Endothelial cell (in vitro differentiated cells): ENCODE results near the gene TSPEAR. TPM values are rescaled to one million over a fixed set of nuclear protein-coding genes. Genes with fewer than 3 reads are reported as not detected.

Experiments
- DNase-seq: peaks from one replicate; pipeline ENCODE4 v3.0.0; 2021; ENCODE audit warnings: low spot score
- H3K27ac Mint-ChIP-seq: one replicate; pipeline ENCODE4 v1.8.0; 2021; ENCODE audit warnings: mixed read lengths, inconsistent platforms; ENCODE audit not compliant: unreplicated experiment
- H3K27me3 Mint-ChIP-seq: one replicate; pipeline ENCODE4 v1.8.0; 2021; ENCODE audit warnings: mild to moderate bottlenecking, moderate library complexity, mixed read lengths, inconsistent platforms; ENCODE audit not compliant: unreplicated experiment
- H3K36me3 Mint-ChIP-seq: one replicate; pipeline ENCODE4 v1.8.0; 2021; ENCODE audit warnings: mild to moderate bottlenecking, low read depth, mixed read lengths, inconsistent platforms; ENCODE audit not compliant: unreplicated experiment
- H3K4me1 Mint-ChIP-seq: one replicate; pipeline ENCODE4 v1.8.0; 2021; ENCODE audit warnings: mild to moderate bottlenecking, mixed read lengths, inconsistent platforms; ENCODE audit not compliant: unreplicated experiment
- H3K4me3 Mint-ChIP-seq: one replicate; pipeline ENCODE4 v1.8.0; 2021; ENCODE audit warnings: mild to moderate bottlenecking, mixed read lengths, inconsistent platforms; ENCODE audit not compliant: unreplicated experiment
- H3K9me3 Mint-ChIP-seq: one replicate; pipeline ENCODE4 v1.8.0; 2021; ENCODE audit warnings: mixed read lengths, inconsistent platforms; ENCODE audit not compliant: unreplicated experiment
- total RNA-seq: library from RNA; stranded (reverse); fragmentation: NEBNext Ultra II Directional; extraction: Animal tissue kit (Norgen Biotek cat#: 25700); gene quantifications from one replicate; pipeline ENCODE4 v1.2.1, GENCODE V29; 2021; ENCODE audit not compliant: unreplicated experiment
- TF ChIP-seq, protein P1 (sequence below): fragments of 200-600 bp; sonication (generic); IDR thresholded peaks from one replicate; pipeline ENCODE4 v1.5.0; 2021; ENCODE audit warnings: antibody characterized with exemption; ENCODE audit not compliant: unreplicated experiment

Gene TSPEAR
- total RNA-seq, 1 donor from 2014 or later = not detected

DNA sequence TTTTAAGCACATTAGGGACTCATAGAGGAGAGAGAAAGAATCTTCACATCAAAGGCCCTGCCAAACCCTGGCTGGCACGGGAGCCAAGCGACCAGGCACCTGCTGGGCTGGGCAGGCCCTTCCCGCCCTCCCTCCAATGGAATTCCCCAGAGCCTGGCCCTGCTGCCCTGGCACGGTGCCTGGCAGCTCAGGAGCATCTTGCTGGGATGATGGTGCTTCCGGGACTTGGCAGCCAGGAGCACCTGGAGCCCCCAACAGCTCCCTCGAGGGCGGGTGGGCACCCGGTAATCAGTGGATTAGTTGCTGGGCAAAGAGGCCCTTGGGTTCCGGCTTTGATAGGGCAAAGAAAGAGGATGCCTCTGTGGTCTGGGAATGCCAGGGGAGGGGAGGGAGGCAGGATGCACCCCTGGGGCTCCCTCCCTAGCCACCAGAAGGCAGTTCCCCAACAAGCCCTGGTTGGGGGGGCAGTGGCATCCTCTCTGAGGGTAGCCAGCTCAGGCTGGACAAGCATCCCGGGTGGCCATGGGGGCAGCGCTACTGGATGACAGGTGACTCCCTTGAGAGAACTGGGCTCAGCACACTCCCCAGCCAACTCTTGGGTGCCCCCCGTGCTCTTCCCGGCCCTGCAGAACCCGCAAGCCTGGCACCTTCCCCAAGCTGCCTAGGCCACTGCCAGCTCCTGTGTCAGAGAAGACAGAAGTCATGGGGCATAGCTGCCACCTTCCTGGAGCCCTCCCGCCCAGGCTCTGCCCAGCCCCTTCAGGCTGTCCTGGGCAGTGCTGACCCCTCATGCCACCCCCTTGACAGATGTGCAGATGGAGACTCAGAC lies 197.8 kb downstream of the TSPEAR start:
- no peak overlapping the region for H3K4me3 Mint-ChIP-seq
- no peaks in the 10 kb centered on the region for H3K9me3 Mint-ChIP-seq
- H3K36me3 Mint-ChIP-seq = peaks cover 4% of the 10 kb centered on the region
- no peak for DNase-seq
- TF ChIP-seq, protein P1, sequence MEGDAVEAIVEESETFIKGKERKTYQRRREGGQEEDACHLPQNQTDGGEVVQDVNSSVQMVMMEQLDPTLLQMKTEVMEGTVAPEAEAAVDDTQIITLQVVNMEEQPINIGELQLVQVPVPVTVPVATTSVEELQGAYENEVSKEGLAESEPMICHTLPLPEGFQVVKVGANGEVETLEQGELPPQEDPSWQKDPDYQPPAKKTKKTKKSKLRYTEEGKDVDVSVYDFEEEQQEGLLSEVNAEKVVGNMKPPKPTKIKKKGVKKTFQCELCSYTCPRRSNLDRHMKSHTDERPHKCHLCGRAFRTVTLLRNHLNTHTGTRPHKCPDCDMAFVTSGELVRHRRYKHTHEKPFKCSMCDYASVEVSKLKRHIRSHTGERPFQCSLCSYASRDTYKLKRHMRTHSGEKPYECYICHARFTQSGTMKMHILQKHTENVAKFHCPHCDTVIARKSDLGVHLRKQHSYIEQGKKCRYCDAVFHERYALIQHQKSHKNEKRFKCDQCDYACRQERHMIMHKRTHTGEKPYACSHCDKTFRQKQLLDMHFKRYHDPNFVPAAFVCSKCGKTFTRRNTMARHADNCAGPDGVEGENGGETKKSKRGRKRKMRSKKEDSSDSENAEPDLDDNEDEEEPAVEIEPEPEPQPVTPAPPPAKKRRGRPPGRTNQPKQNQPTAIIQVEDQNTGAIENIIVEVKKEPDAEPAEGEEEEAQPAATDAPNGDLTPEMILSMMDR = no peak
- no peak overlapping the region for H3K27ac Mint-ChIP-seq
- no peaks in the 10 kb centered on the region for H3K4me1 Mint-ChIP-seq
- peaks cover 4% of the 10 kb centered on the region for H3K27me3 Mint-ChIP-seq

DNA sequence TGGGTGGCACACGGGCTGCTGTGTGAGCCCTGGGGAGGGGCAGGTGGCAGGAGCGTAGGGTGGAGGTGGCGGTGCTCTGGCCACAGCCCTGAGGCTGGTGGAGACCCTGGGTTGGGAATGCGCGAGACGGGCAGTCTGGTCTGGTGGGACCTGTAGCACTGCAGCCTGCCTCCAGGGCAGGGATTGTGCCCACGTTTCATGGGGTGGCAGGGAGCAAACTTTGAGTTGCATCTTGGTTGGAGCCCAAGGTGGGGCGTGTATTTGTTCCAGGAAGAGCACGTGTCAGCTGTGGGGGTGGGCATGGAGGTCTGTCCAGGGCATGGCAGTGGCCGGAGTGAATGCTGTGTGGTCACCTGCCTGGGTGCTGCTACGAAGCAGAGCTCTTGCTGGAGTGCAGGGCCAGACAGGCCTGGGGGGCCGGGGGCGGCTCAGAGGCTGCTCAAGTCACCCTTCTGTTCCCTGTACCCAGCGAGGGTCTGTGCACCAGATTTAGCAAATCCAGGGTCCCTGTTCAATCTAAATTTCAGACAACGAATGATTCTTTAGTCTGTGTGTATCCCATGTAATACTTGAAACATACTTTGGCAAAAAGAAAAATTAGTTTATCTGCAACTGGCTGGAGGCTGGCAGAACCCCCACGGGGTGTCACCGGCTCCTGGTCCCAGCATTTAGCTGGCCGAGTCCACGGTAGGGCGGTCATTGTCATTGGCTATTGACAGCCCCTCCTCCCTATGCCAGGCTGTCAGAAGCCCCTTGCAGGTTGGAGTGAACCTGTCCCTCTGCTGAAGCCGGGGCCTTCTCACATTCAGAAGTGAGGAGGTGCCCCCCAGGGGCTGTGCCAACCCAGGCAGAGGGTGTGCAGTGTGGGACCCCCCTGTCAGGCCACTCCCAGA lies 198.6 kb downstream of the TSPEAR start:
- H3K4me3 Mint-ChIP-seq = no peak overlapping the region
- no peaks in the 10 kb centered on the region for H3K9me3 Mint-ChIP-seq
- no peak for DNase-seq
- H3K27ac Mint-ChIP-seq = no peak overlapping the region
- H3K4me1 Mint-ChIP-seq = no peaks in the 10 kb centered on the region
- TF ChIP-seq, protein P1 = no peak
- peaks cover 4% of the 10 kb centered on the region for H3K36me3 Mint-ChIP-seq
- H3K27me3 Mint-ChIP-seq = peaks cover 4% of the 10 kb centered on the region

DNA sequence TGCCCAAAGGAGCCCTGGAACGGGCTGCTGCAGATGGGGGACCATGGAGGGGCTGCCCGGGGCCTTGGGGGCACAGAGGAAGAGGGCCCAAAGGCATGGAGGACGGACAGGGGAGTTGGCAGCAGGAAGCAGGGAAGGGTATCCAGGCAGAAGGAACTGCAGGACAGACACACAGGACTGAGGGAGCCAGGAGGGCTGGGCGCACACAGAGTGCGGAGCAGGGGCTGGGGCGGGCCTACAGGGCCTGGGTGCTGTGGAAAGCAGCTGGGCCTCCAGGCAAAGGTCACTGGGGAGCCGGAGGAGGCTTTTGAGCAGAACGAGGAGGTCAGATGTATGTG lies 199.5 kb downstream of the TSPEAR start:
- no peak for DNase-seq
- Mint-ChIP-seq H3K27me3 (peaks cover 4% of the 10 kb centered on the region), H3K27ac (no peak overlapping the region), H3K9me3 (no peaks in the 10 kb centered on the region), H3K4me1 (no peaks in the 10 kb centered on the region), H3K4me3 (no peak overlapping the region), H3K36me3 (peaks cover 4% of the 10 kb centered on the region)
- TF ChIP-seq, protein P1 = no peak

DNA sequence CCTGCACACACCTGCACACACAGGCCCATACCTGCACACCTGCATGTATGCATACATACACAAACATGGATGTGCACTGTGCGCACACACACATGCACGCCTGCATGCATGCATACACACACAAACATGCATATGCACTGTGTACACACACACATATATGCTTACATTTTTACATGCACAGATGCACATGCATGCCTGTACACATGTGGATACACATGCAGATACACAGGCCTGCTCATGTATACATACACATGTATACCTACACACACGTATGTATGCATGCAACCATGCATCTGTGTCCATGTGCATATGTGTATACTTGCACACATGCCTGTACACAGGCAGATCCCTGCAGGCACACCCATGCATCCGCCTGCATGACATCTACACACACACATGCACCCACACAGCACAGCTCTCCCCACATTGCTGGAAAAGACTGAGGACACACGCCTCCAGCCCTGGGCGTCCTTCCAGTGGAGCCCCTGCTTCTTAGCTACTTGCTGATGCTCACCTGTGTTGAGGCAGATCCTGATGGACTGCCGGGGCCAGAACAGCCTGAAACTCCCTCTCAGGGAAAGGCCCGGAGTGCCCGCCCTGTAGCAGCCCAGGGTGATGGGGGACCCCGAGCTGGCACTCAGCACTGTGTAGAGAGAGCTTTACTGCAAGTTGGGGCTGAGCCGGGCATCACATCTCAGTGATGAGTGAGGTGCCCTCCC lies 200.0 kb downstream of the TSPEAR start:
- DNase-seq = no peak
- Mint-ChIP-seq H3K36me3 (peaks cover 4% of the 10 kb centered on the region), H3K4me1 (no peaks in the 10 kb centered on the region), H3K4me3 (no peak overlapping the region), H3K27ac (no peak overlapping the region), H3K27me3 (peaks cover 7% of the 10 kb centered on the region), H3K9me3 (no peaks in the 10 kb centered on the region)
- TF ChIP-seq, protein P1 = no peak
